Activated CD8-positive, alpha-beta memory T cell treated with anti-CD3 and anti-CD28 coated beads, Interleukin-2, amount 50 U/mL, for 48 hours (primary cell): Measurements from ENCODE around the gene NUDT5.
A peak's percentile ranks its signal among the peaks of the same experiment; 100 is the strongest.
"Not testable (repeated sequence)": the region's sequence is repeated elsewhere in the genome, so short reads cannot be mapped to it uniquely, and the experiment has no call there.

ENCODE experiments used
- DNase-seq: peaks from one replicate; pipeline ENCODE4 v3.0.0-alpha.2; 2020

NUDT5 gene

GRCh38 chr10:12202226-12202625 lies 6.5 kb upstream of the NUDT5 start:
- DNase-seq, result no peak

GRCh38 chr10:12201543-12201942 lies 5.9 kb upstream of the NUDT5 start:
- no peak for DNase-seq

- DNase-seq, result no peak
Measured at GRCh38 chr10:12200850-12201249, 5.2 kb upstream of the NUDT5 start.

- DNase-seq, result no peak
Measured at GRCh38 chr10:12198156-12198555, 2.5 kb upstream of the NUDT5 start.

- no peak for DNase-seq
Measured at GRCh38 chr10:12196531-12197211, 980 bp upstream of the NUDT5 start.

- no peak for DNase-seq
Measured at GRCh38 chr10:12195281-12195602, 449 bp downstream of the NUDT5 start.

- DNase-seq, result peak; percentile 69
Measured at GRCh38 chr10:12194752-12195271, 879 bp downstream of the NUDT5 start.

GRCh38 chr10:12193193-12193592 lies 2.5 kb downstream of the NUDT5 start:
- DNase-seq, result no peak

- DNase-seq, result no peak
Measured at GRCh38 chr10:12191715-12192114, 4.0 kb downstream of the NUDT5 start.

- DNase-seq, result no peak
Measured at GRCh38 chr10:12189426-12189825, 6.3 kb downstream of the NUDT5 start.

- DNase-seq, result no peak
Measured at GRCh38 chr10:12188656-12189055, 7.0 kb downstream of the NUDT5 start.

- no peak for DNase-seq
Measured at GRCh38 chr10:12187321-12187905, 8.3 kb downstream of the NUDT5 start.

GRCh38 chr10:12186323-12186722 lies 9.4 kb downstream of the NUDT5 start:
- no peak for DNase-seq

GRCh38 chr10:12184165-12184564 lies 11.5 kb downstream of the NUDT5 start:
- no peak for DNase-seq

GRCh38 chr10:12181065-12181775 lies 14.5 kb downstream of the NUDT5 start:
- DNase-seq, result peak; percentile 80

- DNase-seq, result no peak
Measured at GRCh38 chr10:12180221-12180974, 15.3 kb downstream of the NUDT5 start.

GRCh38 chr10:12179606-12180170 lies 16.0 kb downstream of the NUDT5 start:
- no peak for DNase-seq

GRCh38 chr10:12177642-12178041 lies 18.0 kb downstream of the NUDT5 start:
- DNase-seq, result no peak

- not testable (repeated sequence) for DNase-seq
Measured at GRCh38 chr10:12171512-12171911, 24.2 kb downstream of the NUDT5 start.

- DNase-seq, result no peak
Measured at GRCh38 chr10:12165999-12166775, 29.5 kb downstream of the NUDT5 start.

GRCh38 chr10:12165036-12165435 lies 30.7 kb downstream of the NUDT5 start:
- DNase-seq, result no peak

- DNase-seq, result no peak
Measured at GRCh38 chr10:12164085-12164484, 31.6 kb downstream of the NUDT5 start.
